ENCODE data around the gene PPP2R2D.

Gene PPP2R2D

GRCh38 chr10:131954356-131954965, 53.7 kb downstream of the PPP2R2D start:
- H3K4me3 ChIP-seq (ENCODE audit: low read depth, low read length) = no peak overlapping the region
- no peaks in the 10 kb centered on the region for H3K36me3 ChIP-seq (ENCODE audit: control insufficient read depth, insufficient read depth, low read length)
- no peaks in the 10 kb centered on the region for H3K4me1 ChIP-seq
- TF ChIP-seq CTCF (IDR thresholded peaks at IDR 0.05) = no peak
- no peaks in the 10 kb centered on the region for H3K27me3 ChIP-seq (ENCODE audit: control insufficient read depth, insufficient read depth, low read length)
- peaks cover 7% of the 10 kb centered on the region for H3K79me2 ChIP-seq
- H3K27ac ChIP-seq = no peak overlapping the region
- H3K9ac ChIP-seq = no peak overlapping the region
- H3K9me3 ChIP-seq (ENCODE audit: control insufficient read depth, low read length) = no peaks in the 10 kb centered on the region
- H2AFZ ChIP-seq = no peak overlapping the region
- no peak overlapping the region for H3K4me2 ChIP-seq (ENCODE audit: low read length)

- Histone ChIP-seq H3K27ac (no peak overlapping the region), H2AFZ (no peak overlapping the region), H3K27me3 (ENCODE audit: control insufficient read depth, insufficient read depth, low read length) (no peaks in the 10 kb centered on the region), H3K79me2 (peaks cover 7% of the 10 kb centered on the region), H3K4me1 (no peaks in the 10 kb centered on the region), H3K4me3 (ENCODE audit: low read depth, low read length) (no peak overlapping the region), H3K9ac (no peak overlapping the region), H3K9me3 (ENCODE audit: control insufficient read depth, low read length) (no peaks in the 10 kb centered on the region), H3K4me2 (ENCODE audit: low read length) (no peak overlapping the region), H3K36me3 (ENCODE audit: control insufficient read depth, insufficient read depth, low read length) (no peaks in the 10 kb centered on the region)
- no peak for TF ChIP-seq CTCF (IDR thresholded peaks at IDR 0.05)
These were observed 55.0 kb downstream of the PPP2R2D start for GRCh38 chr10:131955591-131956340.

GRCh38 chr10:131959841-131960240, 59.0 kb downstream of the PPP2R2D start:
- Histone ChIP-seq H3K9ac (no peak overlapping the region), H3K36me3 (ENCODE audit: control insufficient read depth, insufficient read depth, low read length) (no peaks in the 10 kb centered on the region), H3K4me3 (ENCODE audit: low read depth, low read length) (no peak overlapping the region), H3K79me2 (peaks cover 2% of the 10 kb centered on the region), H3K27ac (no peak overlapping the region), H3K4me2 (ENCODE audit: low read length) (no peak overlapping the region), H2AFZ (no peak overlapping the region), H3K27me3 (ENCODE audit: control insufficient read depth, insufficient read depth, low read length) (no peaks in the 10 kb centered on the region), H3K4me1 (no peaks in the 10 kb centered on the region), H3K9me3 (ENCODE audit: control insufficient read depth, low read length) (no peaks in the 10 kb centered on the region)
- TF ChIP-seq CTCF (IDR thresholded peaks at IDR 0.05) = no peak

- H3K4me1 ChIP-seq = no peaks in the 10 kb centered on the region
- no peaks in the 10 kb centered on the region for H3K9me3 ChIP-seq (ENCODE audit: control insufficient read depth, low read length)
- no peak overlapping the region for H2AFZ ChIP-seq
- H3K79me2 ChIP-seq = no peaks in the 10 kb centered on the region
- H3K9ac ChIP-seq = no peak overlapping the region
- no peaks in the 10 kb centered on the region for H3K36me3 ChIP-seq (ENCODE audit: control insufficient read depth, insufficient read depth, low read length)
- no peak overlapping the region for H3K4me3 ChIP-seq (ENCODE audit: low read depth, low read length)
- no peak overlapping the region for H3K27ac ChIP-seq
- no peaks in the 10 kb centered on the region for H3K27me3 ChIP-seq (ENCODE audit: control insufficient read depth, insufficient read depth, low read length)
- no peak for TF ChIP-seq CTCF (IDR thresholded peaks at IDR 0.05)
- H3K4me2 ChIP-seq (ENCODE audit: low read length) = no peak overlapping the region
These were observed 59.8 kb downstream of the PPP2R2D start for GRCh38 chr10:131960631-131961046.

Data from parathyroid adenoma (tissue), 2 donors.